K562 (cell line): Measurements from ENCODE around the gene CARMIL3. TPM values are rescaled to one million over a fixed set of nuclear protein-coding genes. Genes with fewer than 3 reads are reported as not detected.

Source experiments
- CBFA2T2 ChIP-seq: fragments of 450-650 bp; conservative IDR thresholded peaks from 2 replicates; pipeline ENCODE4 v1.6.1; 2017; ENCODE audit warnings: mild to moderate bottlenecking
- CSDE1 ChIP-seq, 2 experiments: fragments of 450-650 bp; IDR thresholded peaks; 2 replicates each; pipeline ENCODE4 v1.6.1; 2016; ENCODE audit warnings: mild to moderate bottlenecking in 1 of 2
- NELFE ChIP-seq: IDR thresholded peaks from 2 replicates; pipeline ENCODE4 v1.6.1; 2011; ENCODE audit warnings: mild to moderate bottlenecking; ENCODE audit not compliant: insufficient read depth, insufficient read length
- PHF8 ChIP-seq: fragments of 200-600 bp; sonication (generic); IDR thresholded peaks from 2 replicates; pipeline ENCODE4 v1.6.1; 2012; ENCODE audit warnings: mixed run types, mild to moderate bottlenecking, inconsistent platforms, low read length, moderate library complexity, borderline replicate concordance
- POLR2B ChIP-seq: fragments of 450-650 bp; IDR thresholded peaks from 2 replicates; pipeline ENCODE4 v1.6.1; 2018; ENCODE audit warnings: low read depth; ENCODE audit not compliant: partially characterized antibody
- PYGO2 ChIP-seq: fragments of 450-650 bp; IDR thresholded peaks from 2 replicates; pipeline ENCODE4 v1.6.1; 2016; ENCODE audit warnings: mild to moderate bottlenecking, missing genetic modification characterization, moderate library complexity, missing compliant biosample characterization
- SMARCE1 ChIP-seq: fragments of 450-650 bp; IDR thresholded peaks from 2 replicates; pipeline ENCODE4 v1.7.1; 2016; ENCODE audit warnings: mild to moderate bottlenecking
- TBP ChIP-seq: optimal IDR thresholded peaks from 2 replicates; pipeline ENCODE3; 2011; ENCODE audit warnings: low read depth, low read length, improper control_type of control experiment
- TGIF2 ChIP-seq: sonication (generic); formaldehyde crosslinking; IDR thresholded peaks from 2 replicates; pipeline ENCODE4 v1.8.1; 2022; ENCODE audit warnings: mild to moderate bottlenecking, missing genetic modification reagents, moderate library complexity
- ZBTB7A ChIP-seq: IDR thresholded peaks from 2 replicates; pipeline ENCODE4 v1.6.1; 2011; ENCODE audit warnings: low read depth, mild to moderate bottlenecking, low read length, moderate library complexity, borderline replicate concordance; ENCODE audit not compliant: control insufficient read depth
- ZNF76 ChIP-seq: fragments of 250-450 bp; sonication (Bioruptor Pico); IDR thresholded peaks from 2 replicates; pipeline ENCODE4 v1.4.0; 2020; ENCODE audit warnings: mild to moderate bottlenecking, moderate library complexity, borderline replicate concordance
- ZZZ3 ChIP-seq: fragments of 450-650 bp; IDR thresholded peaks from 2 replicates; pipeline ENCODE4 v1.6.1; 2016; ENCODE audit warnings: antibody characterized with exemption, mild to moderate bottlenecking, moderate library complexity
- polyA plus RNA-seq, 8 experiments: library from polyadenylated mRNA; depleted of rRNA in 4 of 8; stranded (reverse) in 5 of 8; unstranded in 3 of 8; fragments of >200 nt; fragmentation: Nextera tagmentation in 2 of 8; fragmentation: Illumina TruSeq in 1 of 8; extraction: Ambion mirVana in 2 of 8; extraction: Trizol in 1 of 8; gene quantifications; 2 replicates each; pipeline versions ENCODE4 v1.2.1 to v1.2.3, GENCODE V29; 2011 to 2014; ENCODE audit warnings: inconsistent platforms in 1 of 8, missing spikeins in 1 of 8
- total RNA-seq, 7 experiments: library from RNA; depleted of rRNA in 6 of 7; stranded (reverse); fragments of >200 nt in 6 of 7; fragmentation: Illumina TruSeq in 2 of 7; extraction: Trizol in 2 of 7; gene quantifications; 2 replicates each; pipeline versions ENCODE4 v1.2.1 to v1.2.3, GENCODE V29; 2011 to 2021; ENCODE audit warnings: low replicate concordance in 1 of 7
- TF ChIP-seq, protein P1 (sequence below): fragments of 450-650 bp; IDR thresholded peaks from 2 replicates; pipeline ENCODE4 v1.6.1; 2016; ENCODE audit warnings: low read depth, mild to moderate bottlenecking, moderate library complexity
- TF ChIP-seq, protein P2 (sequence below): IDR thresholded peaks from 2 replicates; pipeline ENCODE4 v1.6.1; 2011; ENCODE audit not compliant: insufficient read length; ENCODE audit errors: extremely low read depth
- TF ChIP-seq, protein P3 (sequence below): sonication (generic); formaldehyde crosslinking; IDR thresholded peaks from 2 replicates; pipeline ENCODE4 v1.8.1; 2023; ENCODE audit warnings: mild to moderate bottlenecking, missing genetic modification reagents
- TF ChIP-seq, protein P4 (sequence below): IDR thresholded peaks from 2 replicates; pipeline ENCODE4 v1.6.1; 2011; ENCODE audit warnings: borderline replicate concordance, low read depth, mild to moderate bottlenecking, moderate library complexity, low read length; ENCODE audit not compliant: insufficient read depth, poor library complexity, severe bottlenecking
- TF ChIP-seq, protein P5 (sequence below): IDR thresholded peaks from 3 replicates; pipeline ENCODE4 v1.6.1; 2011; ENCODE audit warnings: borderline replicate concordance, mild to moderate bottlenecking, moderate library complexity; ENCODE audit not compliant: insufficient read length; ENCODE audit errors: extremely low read depth

CARMIL3 gene
- total and polyA plus RNA-seq, 9 of the 15 experiments (the other 6 are each of a cell fraction or from before 2014, with no cell fraction given): 0.01 to 0.11 (median 0.05) TPM; not detected in 5

DNA sequence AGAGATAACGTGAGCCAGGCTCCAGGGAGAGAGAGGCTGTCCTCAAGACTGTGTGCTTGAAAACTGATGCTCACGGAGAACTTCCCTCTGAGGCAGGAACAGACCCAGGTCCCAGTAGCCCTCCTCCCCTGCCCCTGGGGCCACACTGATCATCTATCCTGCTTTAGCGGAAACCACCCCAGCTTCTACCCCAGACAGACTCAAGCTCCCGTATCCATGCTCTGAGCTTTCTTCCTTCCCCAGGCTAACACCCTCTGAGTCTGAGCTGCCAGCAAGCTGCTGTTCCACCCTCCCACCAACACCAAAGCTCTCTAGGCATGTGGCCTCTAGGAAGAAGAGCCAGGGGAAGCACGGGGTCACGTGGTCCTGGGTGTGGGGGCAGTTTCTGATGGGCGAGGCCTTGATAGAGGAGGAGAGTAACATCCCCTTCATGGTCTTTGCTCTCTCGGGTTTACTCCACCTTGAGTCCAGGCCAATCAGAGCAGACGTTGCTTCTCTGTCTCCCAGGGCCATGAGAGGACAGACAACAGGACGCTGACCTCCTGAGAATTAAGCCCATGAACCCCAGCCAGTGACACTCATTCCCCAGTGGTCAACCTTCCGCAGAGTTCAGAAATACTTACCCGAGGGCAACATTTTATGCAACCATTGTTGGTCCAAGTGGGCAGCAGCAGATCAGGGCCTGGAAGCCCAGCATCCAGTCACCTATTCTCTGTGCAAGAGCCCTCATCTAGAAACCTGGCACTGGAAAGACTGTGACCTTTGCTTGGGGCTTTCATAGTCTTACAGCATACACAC is 43.7 kb downstream of the CARMIL3 start (continued):
- TF ChIP-seq TBP: peak; percentile 85
- TF ChIP-seq ZZZ3: no peak
- TF ChIP-seq, protein P1, sequence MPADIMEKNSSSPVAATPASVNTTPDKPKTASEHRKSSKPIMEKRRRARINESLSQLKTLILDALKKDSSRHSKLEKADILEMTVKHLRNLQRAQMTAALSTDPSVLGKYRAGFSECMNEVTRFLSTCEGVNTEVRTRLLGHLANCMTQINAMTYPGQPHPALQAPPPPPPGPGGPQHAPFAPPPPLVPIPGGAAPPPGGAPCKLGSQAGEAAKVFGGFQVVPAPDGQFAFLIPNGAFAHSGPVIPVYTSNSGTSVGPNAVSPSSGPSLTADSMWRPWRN: no peak
- TF ChIP-seq, protein P2, sequence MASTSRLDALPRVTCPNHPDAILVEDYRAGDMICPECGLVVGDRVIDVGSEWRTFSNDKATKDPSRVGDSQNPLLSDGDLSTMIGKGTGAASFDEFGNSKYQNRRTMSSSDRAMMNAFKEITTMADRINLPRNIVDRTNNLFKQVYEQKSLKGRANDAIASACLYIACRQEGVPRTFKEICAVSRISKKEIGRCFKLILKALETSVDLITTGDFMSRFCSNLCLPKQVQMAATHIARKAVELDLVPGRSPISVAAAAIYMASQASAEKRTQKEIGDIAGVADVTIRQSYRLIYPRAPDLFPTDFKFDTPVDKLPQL: peak; percentile 61
- TF ChIP-seq TGIF2 (CRISPR knock-in tag): no peak
- peak; percentile 43; the same call in 1 of the 2 replicates for TF ChIP-seq ZBTB7A
- TF ChIP-seq CBFA2T2: peak; percentile 80
- TF ChIP-seq, protein P3, sequence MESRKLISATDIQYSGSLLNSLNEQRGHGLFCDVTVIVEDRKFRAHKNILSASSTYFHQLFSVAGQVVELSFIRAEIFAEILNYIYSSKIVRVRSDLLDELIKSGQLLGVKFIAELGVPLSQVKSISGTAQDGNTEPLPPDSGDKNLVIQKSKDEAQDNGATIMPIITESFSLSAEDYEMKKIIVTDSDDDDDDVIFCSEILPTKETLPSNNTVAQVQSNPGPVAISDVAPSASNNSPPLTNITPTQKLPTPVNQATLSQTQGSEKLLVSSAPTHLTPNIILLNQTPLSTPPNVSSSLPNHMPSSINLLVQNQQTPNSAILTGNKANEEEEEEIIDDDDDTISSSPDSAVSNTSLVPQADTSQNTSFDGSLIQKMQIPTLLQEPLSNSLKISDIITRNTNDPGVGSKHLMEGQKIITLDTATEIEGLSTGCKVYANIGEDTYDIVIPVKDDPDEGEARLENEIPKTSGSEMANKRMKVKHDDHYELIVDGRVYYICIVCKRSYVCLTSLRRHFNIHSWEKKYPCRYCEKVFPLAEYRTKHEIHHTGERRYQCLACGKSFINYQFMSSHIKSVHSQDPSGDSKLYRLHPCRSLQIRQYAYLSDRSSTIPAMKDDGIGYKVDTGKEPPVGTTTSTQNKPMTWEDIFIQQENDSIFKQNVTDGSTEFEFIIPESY (CRISPR knock-in tag): no peak
- TF ChIP-seq, protein P4, sequence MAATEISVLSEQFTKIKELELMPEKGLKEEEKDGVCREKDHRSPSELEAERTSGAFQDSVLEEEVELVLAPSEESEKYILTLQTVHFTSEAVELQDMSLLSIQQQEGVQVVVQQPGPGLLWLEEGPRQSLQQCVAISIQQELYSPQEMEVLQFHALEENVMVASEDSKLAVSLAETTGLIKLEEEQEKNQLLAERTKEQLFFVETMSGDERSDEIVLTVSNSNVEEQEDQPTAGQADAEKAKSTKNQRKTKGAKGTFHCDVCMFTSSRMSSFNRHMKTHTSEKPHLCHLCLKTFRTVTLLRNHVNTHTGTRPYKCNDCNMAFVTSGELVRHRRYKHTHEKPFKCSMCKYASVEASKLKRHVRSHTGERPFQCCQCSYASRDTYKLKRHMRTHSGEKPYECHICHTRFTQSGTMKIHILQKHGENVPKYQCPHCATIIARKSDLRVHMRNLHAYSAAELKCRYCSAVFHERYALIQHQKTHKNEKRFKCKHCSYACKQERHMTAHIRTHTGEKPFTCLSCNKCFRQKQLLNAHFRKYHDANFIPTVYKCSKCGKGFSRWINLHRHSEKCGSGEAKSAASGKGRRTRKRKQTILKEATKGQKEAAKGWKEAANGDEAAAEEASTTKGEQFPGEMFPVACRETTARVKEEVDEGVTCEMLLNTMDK: no peak
- no peak for TF ChIP-seq ZNF76 (CRISPR knock-in tag)
- no peak for TF ChIP-seq NELFE
- TF ChIP-seq, protein P5, sequence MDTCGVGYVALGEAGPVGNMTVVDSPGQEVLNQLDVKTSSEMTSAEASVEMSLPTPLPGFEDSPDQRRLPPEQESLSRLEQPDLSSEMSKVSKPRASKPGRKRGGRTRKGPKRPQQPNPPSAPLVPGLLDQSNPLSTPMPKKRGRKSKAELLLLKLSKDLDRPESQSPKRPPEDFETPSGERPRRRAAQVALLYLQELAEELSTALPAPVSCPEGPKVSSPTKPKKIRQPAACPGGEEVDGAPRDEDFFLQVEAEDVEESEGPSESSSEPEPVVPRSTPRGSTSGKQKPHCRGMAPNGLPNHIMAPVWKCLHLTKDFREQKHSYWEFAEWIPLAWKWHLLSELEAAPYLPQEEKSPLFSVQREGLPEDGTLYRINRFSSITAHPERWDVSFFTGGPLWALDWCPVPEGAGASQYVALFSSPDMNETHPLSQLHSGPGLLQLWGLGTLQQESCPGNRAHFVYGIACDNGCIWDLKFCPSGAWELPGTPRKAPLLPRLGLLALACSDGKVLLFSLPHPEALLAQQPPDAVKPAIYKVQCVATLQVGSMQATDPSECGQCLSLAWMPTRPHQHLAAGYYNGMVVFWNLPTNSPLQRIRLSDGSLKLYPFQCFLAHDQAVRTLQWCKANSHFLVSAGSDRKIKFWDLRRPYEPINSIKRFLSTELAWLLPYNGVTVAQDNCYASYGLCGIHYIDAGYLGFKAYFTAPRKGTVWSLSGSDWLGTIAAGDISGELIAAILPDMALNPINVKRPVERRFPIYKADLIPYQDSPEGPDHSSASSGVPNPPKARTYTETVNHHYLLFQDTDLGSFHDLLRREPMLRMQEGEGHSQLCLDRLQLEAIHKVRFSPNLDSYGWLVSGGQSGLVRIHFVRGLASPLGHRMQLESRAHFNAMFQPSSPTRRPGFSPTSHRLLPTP: no peak
- no peak for TF ChIP-seq CSDE1 (IDR thresholded peaks at IDR 0.05)
- no peak for TF ChIP-seq PYGO2 (tag)
- 0 out of 2 replicates have a peak, but pooled peaks have one; percentile 30 for TF ChIP-seq SMARCE1
- TF ChIP-seq POLR2B: peak; percentile 83
- TF ChIP-seq PHF8: peak; percentile 16; the same call in 1 of the 2 replicates
